IPS-18a (cell line): ENCODE measurements around the gene IL17REL.

Experiments
- H3K27ac ChIP-seq: one replicate; pipeline ENCODE4 v1.5.1; 2013; ENCODE audit warnings: low read length
- H3K27me3 ChIP-seq: one replicate; pipeline ENCODE4 v1.6.1; 2013; ENCODE audit warnings: mild to moderate bottlenecking, low read length; ENCODE audit not compliant: control insufficient read depth, insufficient read depth
- H3K36me3 ChIP-seq: one replicate; pipeline ENCODE4 v1.6.1; 2013; ENCODE audit warnings: low read depth, low read length; ENCODE audit not compliant: control insufficient read depth
- H3K4me1 ChIP-seq: one replicate; pipeline ENCODE4 v1.6.1; 2013; ENCODE audit warnings: low read depth, low read length; ENCODE audit not compliant: control insufficient read depth
- H3K4me3 ChIP-seq: one replicate; pipeline ENCODE4 v1.5.1; 2013; ENCODE audit warnings: low read length
- H3K9ac ChIP-seq: one replicate; pipeline ENCODE4 v1.6.1; 2013; ENCODE audit warnings: mild to moderate bottlenecking, low read length, moderate library complexity
- H3K9me3 ChIP-seq: one replicate; pipeline ENCODE4 v1.6.1; 2013; ENCODE audit warnings: low read depth, low read length; ENCODE audit not compliant: control insufficient read depth

IL17REL gene

GRCh38 chr22:49970528-49971231 lies 41.9 kb downstream of the IL17REL start:
- peaks cover 29% of the 10 kb centered on the region for H3K27me3 ChIP-seq
- H3K9ac ChIP-seq, result peak overlapping the region; percentile 26
- H3K4me1 ChIP-seq, result peaks cover 2% of the 10 kb centered on the region
- H3K9me3 ChIP-seq, result no peaks in the 10 kb centered on the region
- peak overlapping the region; percentile 43 for H3K4me3 ChIP-seq
- H3K27ac ChIP-seq, result no peak overlapping the region
- H3K36me3 ChIP-seq, result no peaks in the 10 kb centered on the region

DNA sequence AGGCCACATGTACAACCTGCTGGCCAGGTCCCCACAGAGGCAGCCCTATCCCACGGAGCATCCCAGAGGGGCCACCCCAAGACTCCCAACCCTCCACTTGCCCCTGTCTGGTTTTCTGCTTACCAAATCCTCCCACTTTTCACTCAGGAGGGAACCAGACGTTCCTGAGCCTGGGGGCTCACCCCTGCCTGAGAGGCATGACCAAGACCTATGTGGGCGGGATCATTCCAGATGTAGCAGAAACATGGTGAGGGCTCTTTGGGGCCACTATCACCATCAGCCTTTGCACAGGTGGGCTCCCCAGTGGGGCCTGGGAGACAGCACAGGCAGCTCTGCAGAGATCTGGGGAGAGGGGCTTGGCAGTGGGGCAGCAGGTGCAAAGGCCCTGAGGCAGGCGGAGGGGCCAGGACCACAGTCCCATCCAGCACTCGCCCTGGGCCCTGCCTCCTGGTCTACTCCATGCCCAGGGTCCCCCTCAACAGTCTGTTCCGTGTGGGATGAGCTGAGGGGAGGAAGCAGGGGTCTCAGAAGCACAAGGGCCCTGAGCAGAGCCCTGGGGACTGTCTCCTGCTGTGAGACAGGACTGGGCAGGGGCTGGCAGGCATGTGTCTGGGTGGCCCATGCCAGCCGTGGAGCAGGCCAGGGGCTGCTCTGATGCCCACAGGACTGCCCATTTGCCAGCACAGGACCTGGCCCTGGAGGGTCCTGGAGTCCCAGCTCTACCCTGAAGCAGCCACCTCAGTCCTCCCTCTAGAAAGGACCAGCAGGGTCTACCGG lies 42.6 kb downstream of the IL17REL start:
- peaks cover 2% of the 10 kb centered on the region for H3K4me1 ChIP-seq
- H3K27me3 ChIP-seq, result peaks cover 29% of the 10 kb centered on the region
- H3K9me3 ChIP-seq, result no peaks in the 10 kb centered on the region
- no peaks in the 10 kb centered on the region for H3K36me3 ChIP-seq
- H3K9ac ChIP-seq, result no peak overlapping the region
- no peak overlapping the region for H3K4me3 ChIP-seq
- no peak overlapping the region for H3K27ac ChIP-seq

GRCh38 chr22:49968831-49969661 lies 43.5 kb downstream of the IL17REL start:
- Histone ChIP-seq H3K27ac (no peak overlapping the region), H3K9me3 (no peaks in the 10 kb centered on the region), H3K27me3 (peaks cover 29% of the 10 kb centered on the region), H3K4me3 (no peak overlapping the region), H3K4me1 (peaks cover 2% of the 10 kb centered on the region), H3K36me3 (peaks cover 4% of the 10 kb centered on the region), H3K9ac (no peak overlapping the region)

GRCh38 chr22:49968313-49968830 lies 44.2 kb downstream of the IL17REL start:
- Histone ChIP-seq H3K9me3 (no peaks in the 10 kb centered on the region), H3K4me1 (peaks cover 2% of the 10 kb centered on the region), H3K27me3 (peaks cover 29% of the 10 kb centered on the region), H3K4me3 (no peak overlapping the region), H3K36me3 (peaks cover 11% of the 10 kb centered on the region), H3K27ac (no peak overlapping the region), H3K9ac (no peak overlapping the region)

GRCh38 chr22:49967706-49968208 lies 44.8 kb downstream of the IL17REL start:
- H3K27me3 ChIP-seq, result peaks cover 26% of the 10 kb centered on the region
- H3K36me3 ChIP-seq, result peaks cover 16% of the 10 kb centered on the region
- no peaks in the 10 kb centered on the region for H3K9me3 ChIP-seq
- no peak overlapping the region for H3K27ac ChIP-seq
- H3K4me3 ChIP-seq, result no peak overlapping the region
- H3K9ac ChIP-seq, result no peak overlapping the region
- peaks cover 5% of the 10 kb centered on the region for H3K4me1 ChIP-seq

DNA sequence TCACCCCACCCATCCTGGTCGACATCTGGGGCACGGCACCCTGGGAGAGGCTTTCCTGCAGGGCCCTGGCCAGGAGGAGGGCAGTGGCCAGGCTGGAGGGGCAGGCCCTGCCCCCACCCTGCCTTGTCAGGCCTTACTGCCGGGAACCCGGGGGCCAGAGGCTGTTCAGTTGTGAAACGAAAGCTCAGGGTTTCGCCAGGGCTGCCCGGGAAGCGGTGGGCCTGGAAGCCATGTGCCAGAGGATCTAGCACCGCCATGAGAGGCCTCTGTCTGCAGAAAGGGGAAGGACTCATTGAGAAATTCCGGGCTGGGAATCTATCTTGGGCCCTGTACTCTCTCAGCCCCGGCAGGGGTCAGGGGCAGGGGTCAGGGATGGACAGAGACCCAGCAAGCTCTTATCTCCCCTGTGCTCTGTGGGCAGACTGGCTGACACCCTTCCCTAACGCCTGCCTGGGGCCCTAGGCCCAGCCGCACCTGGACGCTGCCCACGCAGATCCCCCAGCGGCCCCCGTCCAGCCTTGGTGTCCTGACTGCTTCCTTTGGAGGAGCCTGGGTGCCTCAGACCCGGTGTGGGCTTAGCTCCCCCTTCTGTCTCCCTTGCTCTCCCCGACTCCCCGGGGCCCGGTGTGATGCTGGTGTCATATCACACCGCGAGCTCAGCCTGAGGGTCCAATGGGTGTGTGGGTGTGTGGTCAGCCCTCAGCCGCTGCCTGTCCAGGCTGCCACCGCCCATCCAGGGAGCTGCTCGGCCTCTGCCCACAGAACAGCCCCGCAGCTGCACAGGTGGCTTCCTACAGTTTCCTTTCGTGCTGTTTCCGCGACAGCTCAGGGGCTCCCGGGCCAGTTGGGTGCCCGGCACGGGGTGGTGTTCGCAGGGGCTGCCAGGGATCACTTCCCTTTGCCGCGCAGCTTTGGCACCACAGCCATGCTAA lies 45.5 kb downstream of the IL17REL start:
- Histone ChIP-seq H3K27ac (no peak overlapping the region), H3K9ac (no peak overlapping the region), H3K36me3 (peaks cover 16% of the 10 kb centered on the region), H3K4me3 (no peak overlapping the region), H3K4me1 (peaks cover 9% of the 10 kb centered on the region), H3K27me3 (peaks cover 18% of the 10 kb centered on the region), H3K9me3 (no peaks in the 10 kb centered on the region)

- H3K27me3 ChIP-seq, result peaks cover 10% of the 10 kb centered on the region
- H3K9me3 ChIP-seq, result no peaks in the 10 kb centered on the region
- H3K36me3 ChIP-seq, result peaks cover 16% of the 10 kb centered on the region
- H3K27ac ChIP-seq, result no peak overlapping the region
- no peak overlapping the region for H3K4me3 ChIP-seq
- no peak overlapping the region for H3K9ac ChIP-seq
- peaks cover 9% of the 10 kb centered on the region for H3K4me1 ChIP-seq
Observed at GRCh38 chr22:49966041-49966773, 46.4 kb downstream of the IL17REL start.

GRCh38 chr22:49965091-49966040 lies 47.2 kb downstream of the IL17REL start:
- H3K4me1 ChIP-seq, result peaks cover 6% of the 10 kb centered on the region
- no peak overlapping the region for H3K4me3 ChIP-seq
- no peak overlapping the region for H3K9ac ChIP-seq
- H3K36me3 ChIP-seq, result peaks cover 16% of the 10 kb centered on the region
- peaks cover 2% of the 10 kb centered on the region for H3K27me3 ChIP-seq
- H3K9me3 ChIP-seq, result no peaks in the 10 kb centered on the region
- no peak overlapping the region for H3K27ac ChIP-seq

DNA sequence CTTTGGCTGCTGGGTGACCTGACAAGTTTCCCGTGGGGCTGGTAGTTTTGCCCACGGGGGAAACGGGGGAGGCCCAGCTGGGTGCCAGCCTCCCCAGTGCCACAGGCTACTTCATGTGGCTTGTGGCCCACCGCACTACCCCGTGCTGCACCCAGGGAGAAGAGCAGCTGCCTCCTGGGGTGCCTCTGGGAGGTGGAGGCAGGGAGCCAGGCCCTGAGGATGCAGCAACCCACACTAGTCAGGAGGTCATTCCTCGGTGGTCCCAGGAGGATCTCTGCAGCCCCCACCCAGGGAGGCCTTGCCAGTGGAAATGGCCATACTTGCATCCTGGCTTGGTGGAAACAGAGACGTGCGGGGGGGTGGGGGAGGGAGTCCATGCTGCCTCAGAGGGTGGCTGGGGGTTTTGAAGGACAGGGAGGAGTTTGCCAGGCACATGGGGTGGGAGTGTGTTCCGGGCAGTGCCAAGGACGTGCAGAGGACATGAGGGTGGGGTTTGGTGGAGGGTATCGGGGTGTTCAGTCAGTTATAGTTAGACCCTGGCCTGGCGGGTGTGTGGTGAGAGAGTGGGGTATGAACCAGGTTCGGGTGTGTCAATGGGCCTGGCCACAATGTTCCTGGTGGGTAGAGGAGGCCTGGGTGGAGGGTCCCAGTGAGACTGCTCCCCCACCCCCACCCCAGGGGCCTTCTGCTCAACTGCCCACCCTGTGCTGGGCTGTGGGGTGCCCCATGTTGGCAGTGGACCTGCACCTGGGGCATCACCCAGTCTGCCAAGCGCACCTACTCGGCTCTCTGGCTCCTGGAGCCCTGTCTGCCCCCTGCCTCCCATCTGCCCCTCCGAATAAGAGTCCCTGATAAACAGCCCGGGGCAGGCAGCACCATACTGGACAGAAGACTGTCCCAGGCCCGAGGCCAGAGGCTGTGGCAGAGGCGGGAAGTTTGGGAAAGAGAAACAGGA lies 48.2 kb downstream of the IL17REL start:
- Histone ChIP-seq H3K9ac (no peak overlapping the region), H3K36me3 (peaks cover 16% of the 10 kb centered on the region), H3K4me3 (no peak overlapping the region), H3K9me3 (no peaks in the 10 kb centered on the region), H3K4me1 (peaks cover 9% of the 10 kb centered on the region), H3K27ac (no peak overlapping the region), H3K27me3 (peaks cover 6% of the 10 kb centered on the region)
